ENCODE measurements around the gene LTN1. TPM values are rescaled to one million over a fixed set of nuclear protein-coding genes. Genes with fewer than 3 reads are reported as not detected.

Gene LTN1
- total and polyA plus RNA-seq, 4 donors, result 4.5 to 46.9 (median 12.0) TPM

DNA sequence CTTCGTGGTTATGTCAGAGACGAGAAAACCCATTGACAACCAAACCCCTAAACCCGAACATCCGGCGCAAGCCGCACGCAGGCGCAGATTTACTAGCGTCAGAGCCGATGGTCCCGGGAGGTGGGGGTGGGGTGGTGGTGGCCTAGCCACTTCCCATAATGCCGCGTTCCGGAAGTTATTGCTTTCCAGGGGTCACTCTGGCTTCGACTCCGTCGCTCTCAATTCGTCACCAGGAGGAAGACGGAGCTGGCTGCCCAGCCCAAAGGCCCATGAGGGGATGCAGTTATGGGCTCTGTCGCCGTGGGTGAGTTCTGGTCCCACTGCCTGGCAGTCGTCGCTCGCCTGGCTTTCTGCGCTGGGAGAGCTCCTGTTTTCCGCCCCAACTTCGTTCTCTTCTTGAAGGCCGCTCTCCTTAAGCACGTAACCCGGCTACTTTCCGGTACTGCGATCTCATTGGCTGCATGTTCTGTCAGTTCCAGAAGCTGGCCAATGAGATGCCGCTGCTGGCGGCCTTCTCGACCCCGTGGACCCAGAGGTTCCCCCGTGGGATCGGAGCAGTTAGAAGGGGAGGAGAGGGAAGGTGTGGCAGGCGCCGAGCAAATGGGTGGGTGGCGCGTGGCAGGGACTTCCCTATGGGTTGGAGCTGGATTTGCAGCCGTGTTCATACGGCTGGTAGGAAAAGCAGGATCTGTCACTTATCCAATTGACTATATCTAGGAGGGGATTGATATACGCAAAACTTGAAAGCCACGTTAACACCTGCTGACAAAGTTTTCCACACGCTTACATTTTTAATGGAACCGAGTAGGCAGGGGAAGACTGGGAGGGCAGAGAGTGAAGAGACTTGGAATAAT, 32.0 kb upstream of the LTN1 start, which contains the start of gene USP16:
USP16 (plus strand) TSS at position 195 of the 854 bp plus-strand sequence. CDS start 3,246 bp downstream, outside the sequence.
- H3K4me3 ChIP-seq, result peak within 1 kb of the TSS; percentile 82
- H3K27me3 ChIP-seq (ENCODE audit: control insufficient read depth in 3 of 3, insufficient read depth in 3 of 3, low read length in 2 of 3), result no peaks in the 10 kb centered on the region
- no peaks in the 10 kb centered on the region for H3K9me3 ChIP-seq (ENCODE audit: control insufficient read depth in 4 of 4, insufficient read depth in 3 of 4, low read length in 3 of 4)
- 0% methylated on average over 48 of the region's 48 CpGs for WGBS, 2 donors
- H3K36me3 ChIP-seq (ENCODE audit: control insufficient read depth in 4 of 4, insufficient read depth in 4 of 4, low read length in 4 of 4), result peaks cover 0 to 4% (median 2%) of the 10 kb centered on the region in 4 donors
- ATAC-seq (ENCODE audit: insufficient read depth, low FRiP score), result peak; percentile 97
- peak within 1 kb of the TSS; percentile 100 for H3K27ac ChIP-seq (ENCODE audit: low read depth in 1 of 2, low read length in 1 of 2)
- TF ChIP-seq, protein P1, sequence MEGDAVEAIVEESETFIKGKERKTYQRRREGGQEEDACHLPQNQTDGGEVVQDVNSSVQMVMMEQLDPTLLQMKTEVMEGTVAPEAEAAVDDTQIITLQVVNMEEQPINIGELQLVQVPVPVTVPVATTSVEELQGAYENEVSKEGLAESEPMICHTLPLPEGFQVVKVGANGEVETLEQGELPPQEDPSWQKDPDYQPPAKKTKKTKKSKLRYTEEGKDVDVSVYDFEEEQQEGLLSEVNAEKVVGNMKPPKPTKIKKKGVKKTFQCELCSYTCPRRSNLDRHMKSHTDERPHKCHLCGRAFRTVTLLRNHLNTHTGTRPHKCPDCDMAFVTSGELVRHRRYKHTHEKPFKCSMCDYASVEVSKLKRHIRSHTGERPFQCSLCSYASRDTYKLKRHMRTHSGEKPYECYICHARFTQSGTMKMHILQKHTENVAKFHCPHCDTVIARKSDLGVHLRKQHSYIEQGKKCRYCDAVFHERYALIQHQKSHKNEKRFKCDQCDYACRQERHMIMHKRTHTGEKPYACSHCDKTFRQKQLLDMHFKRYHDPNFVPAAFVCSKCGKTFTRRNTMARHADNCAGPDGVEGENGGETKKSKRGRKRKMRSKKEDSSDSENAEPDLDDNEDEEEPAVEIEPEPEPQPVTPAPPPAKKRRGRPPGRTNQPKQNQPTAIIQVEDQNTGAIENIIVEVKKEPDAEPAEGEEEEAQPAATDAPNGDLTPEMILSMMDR (IDR thresholded peaks at IDR 0.05; ENCODE audit: control extremely low read depth, extremely low read depth), result no peak
- peaks cover 0 to 18% (median 5%) of the 10 kb centered on the region in 5 donors for H3K4me1 ChIP-seq (ENCODE audit: control insufficient read depth in 5 of 5, insufficient read depth in 5 of 5, low read length in 5 of 5)
- DNase-seq, result peak; percentile 97 to 99 (median 98)
- H3K9ac ChIP-seq (ENCODE audit: insufficient read depth in 1 of 2, low read length in 2 of 2), result peak within 1 kb of the TSS; percentile 94 to 96

DNA sequence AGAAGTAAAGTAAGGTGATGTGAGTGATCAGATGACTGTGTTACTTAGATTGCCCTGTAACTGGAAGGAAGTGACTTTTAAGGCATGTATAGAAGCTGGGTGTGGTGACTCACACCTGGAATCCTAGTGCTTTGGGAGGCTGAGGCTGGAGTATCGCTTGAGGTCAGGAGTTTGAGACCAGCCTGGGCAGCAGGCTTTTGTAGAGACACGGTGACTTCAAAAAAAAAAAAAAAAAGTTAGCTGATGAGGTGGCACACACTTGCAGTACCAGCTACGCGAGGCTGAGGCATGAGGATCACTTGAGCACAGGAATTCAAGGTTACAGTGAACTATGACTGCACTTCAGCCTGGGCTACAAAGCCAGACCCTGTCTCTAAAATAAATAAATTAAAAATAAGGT, 29.5 kb upstream of the LTN1 start:
- TF ChIP-seq, protein P1 (IDR thresholded peaks at IDR 0.05; ENCODE audit: control extremely low read depth, extremely low read depth), result no peak
- Histone ChIP-seq H3K9me3 (ENCODE audit: control insufficient read depth in 4 of 4, insufficient read depth in 3 of 4, low read length in 3 of 4) (no peaks in the 10 kb centered on the region), H3K36me3 (ENCODE audit: control insufficient read depth in 4 of 4, insufficient read depth in 4 of 4, low read length in 4 of 4) (peaks cover 0 to 3% (median 0%) of the 10 kb centered on the region in 4 donors), H3K9ac (ENCODE audit: insufficient read depth in 1 of 2, low read length in 2 of 2) (no peak overlapping the region), H3K27ac (ENCODE audit: low read depth in 1 of 2, low read length in 1 of 2) (no peak overlapping the region), H3K4me1 (ENCODE audit: control insufficient read depth in 5 of 5, insufficient read depth in 5 of 5, low read length in 5 of 5) (peaks cover 5 to 28% (median 13%) of the 10 kb centered on the region in 5 donors), H3K27me3 (ENCODE audit: control insufficient read depth in 3 of 3, insufficient read depth in 3 of 3, low read length in 2 of 3) (no peaks in the 10 kb centered on the region), H3K4me3 (no peak overlapping the region)
- ATAC-seq (ENCODE audit: insufficient read depth, low FRiP score) (no peak), DNase-seq (no peak)
- 70 to 82% methylated on average over 4 of the region's 4 CpGs for WGBS, 2 donors

DNA sequence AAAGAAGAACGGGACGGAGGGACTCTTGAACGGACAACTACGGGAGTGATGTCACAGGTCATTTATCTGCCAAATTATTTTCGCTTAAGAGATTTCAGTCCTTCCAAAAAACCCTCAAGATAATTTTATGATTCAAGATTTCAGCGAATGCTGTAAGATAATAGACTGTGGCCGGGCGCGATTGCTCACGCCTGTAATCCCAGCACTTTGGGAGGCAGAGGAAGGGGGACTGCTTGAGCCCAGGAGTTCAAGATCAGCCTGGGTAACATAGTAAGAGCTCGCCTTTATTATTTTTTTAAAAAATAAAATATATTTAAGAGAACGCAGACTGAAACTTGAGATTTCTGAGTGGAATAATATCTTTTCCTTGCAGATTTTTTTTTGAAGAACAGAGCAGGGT, 25.9 kb upstream of the LTN1 start:
- peak overlapping the region in 1 of 2 donors; percentile 91 for H3K27ac ChIP-seq (ENCODE audit: low read depth in 1 of 2, low read length in 1 of 2)
- peaks cover 0 to 14% (median 10%) of the 10 kb centered on the region in 5 donors for H3K4me1 ChIP-seq (ENCODE audit: control insufficient read depth in 5 of 5, insufficient read depth in 5 of 5, low read length in 5 of 5)
- DNase-seq, result peak in 2 of 3 donors; percentile 23 to 30
- H3K27me3 ChIP-seq (ENCODE audit: control insufficient read depth in 3 of 3, insufficient read depth in 3 of 3, low read length in 2 of 3), result no peaks in the 10 kb centered on the region
- ATAC-seq (ENCODE audit: insufficient read depth, low FRiP score), result no peak
- TF ChIP-seq, protein P1 (IDR thresholded peaks at IDR 0.05; ENCODE audit: control extremely low read depth, extremely low read depth), result no peak
- H3K9ac ChIP-seq (ENCODE audit: insufficient read depth in 1 of 2, low read length in 2 of 2), result peak overlapping the region; percentile 61
- WGBS, 2 donors, result 7 to 30% methylated on average over 12 of the region's 12 CpGs
- H3K36me3 ChIP-seq (ENCODE audit: control insufficient read depth in 4 of 4, insufficient read depth in 4 of 4, low read length in 4 of 4), result no peaks in the 10 kb centered on the region
- peak overlapping the region; percentile 99 for H3K4me3 ChIP-seq
- H3K9me3 ChIP-seq (ENCODE audit: control insufficient read depth in 4 of 4, insufficient read depth in 3 of 4, low read length in 3 of 4), result no peaks in the 10 kb centered on the region

Measured in lung (tissue), 12 donors.